ENCODE measurements around the gene DENND10.
"Not testable (repeated sequence)": the region's sequence is repeated elsewhere in the genome, so short reads cannot be mapped to it uniquely, and the experiment has no call there.

Gene DENND10

DNA sequence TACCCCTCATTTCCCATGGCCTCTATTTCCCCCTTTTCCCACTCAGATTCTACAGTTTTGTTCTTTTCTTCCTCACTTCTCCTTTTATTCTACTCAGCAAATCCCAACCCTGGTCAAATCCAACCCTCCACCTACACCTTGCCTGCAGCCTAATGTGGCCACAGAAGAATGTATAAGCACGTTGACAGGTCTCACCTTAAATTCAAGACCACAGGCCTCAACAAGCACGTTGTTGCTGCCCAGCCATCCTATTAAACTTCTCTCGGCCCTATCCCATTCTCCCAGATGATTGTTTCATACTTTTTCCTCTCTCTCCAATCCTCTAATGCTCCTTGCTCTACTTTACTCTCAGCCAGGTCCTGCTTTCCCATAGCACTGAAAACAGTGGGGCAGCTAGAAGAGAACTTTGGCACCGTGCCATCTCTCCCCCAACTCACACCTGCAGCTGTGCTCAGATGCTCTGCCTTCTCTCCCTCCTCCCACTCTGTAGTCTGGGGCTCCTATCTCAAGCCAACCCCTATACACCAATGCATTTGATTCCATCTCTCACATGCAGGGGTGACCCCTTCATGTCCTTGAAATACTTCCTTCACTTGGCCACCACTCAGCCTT lies 16.5 kb upstream of the DENND10 start:
- H3K9me3 Mint-ChIP-seq (ENCODE audit: low read depth) = no peaks in the 10 kb centered on the region
- no peaks in the 10 kb centered on the region for H3K36me3 Mint-ChIP-seq
- peaks cover 24% of the 10 kb centered on the region for H3K4me1 Mint-ChIP-seq (ENCODE audit: low read depth)
- no peaks in the 10 kb centered on the region for H3K27me3 Mint-ChIP-seq
- no peak overlapping the region for H3K27ac Mint-ChIP-seq
- no peak overlapping the region for H3K4me3 Mint-ChIP-seq

DNA sequence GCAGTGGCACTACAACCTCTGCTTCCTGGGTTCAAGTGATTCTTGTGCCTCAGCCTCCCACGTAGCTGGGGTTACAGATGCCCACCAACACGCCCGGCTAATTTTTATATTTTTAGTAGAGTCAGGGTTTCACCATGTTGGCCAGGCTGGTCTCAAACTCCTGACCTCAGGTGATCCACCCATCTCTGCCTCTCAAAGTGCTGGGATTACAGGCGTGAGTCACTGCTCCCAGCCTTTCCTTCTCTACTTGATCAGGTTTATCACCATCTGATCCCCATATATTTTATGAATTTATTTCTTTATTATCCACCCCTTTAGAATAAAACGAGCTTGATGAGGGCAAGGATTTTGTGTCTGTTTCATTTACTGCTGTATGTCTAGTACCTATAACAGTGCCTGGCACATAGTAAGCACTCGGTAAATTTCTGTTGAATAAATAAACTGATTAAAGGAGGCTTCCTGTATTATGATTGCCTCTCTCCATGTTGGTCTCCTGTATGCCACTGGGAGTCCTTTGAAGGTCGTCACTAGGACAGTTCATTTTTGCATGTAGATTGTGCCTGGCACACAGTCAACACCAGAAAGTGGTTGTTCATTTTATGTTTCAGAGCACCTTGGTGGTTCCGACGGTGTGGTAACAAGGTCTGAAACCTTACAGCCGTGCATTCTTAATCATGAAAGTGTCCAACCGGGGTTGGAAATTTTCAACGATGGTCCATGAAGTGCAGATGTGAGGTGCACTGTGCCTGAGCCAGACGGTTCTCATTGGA lies 13.7 kb upstream of the DENND10 start:
- H3K9me3 Mint-ChIP-seq (ENCODE audit: low read depth) = no peaks in the 10 kb centered on the region
- peaks cover 20% of the 10 kb centered on the region for H3K4me1 Mint-ChIP-seq (ENCODE audit: low read depth)
- H3K27me3 Mint-ChIP-seq = no peaks in the 10 kb centered on the region
- H3K36me3 Mint-ChIP-seq = no peaks in the 10 kb centered on the region
- H3K27ac Mint-ChIP-seq = peak overlapping the region; percentile 41
- H3K4me3 Mint-ChIP-seq = no peak overlapping the region

- Mint-ChIP-seq H3K4me1 (ENCODE audit: low read depth) (peaks cover 23% of the 10 kb centered on the region), H3K36me3 (no peaks in the 10 kb centered on the region), H3K9me3 (ENCODE audit: low read depth) (no peaks in the 10 kb centered on the region), H3K4me3 (peak overlapping the region; percentile 13), H3K27ac (peak overlapping the region; percentile 54), H3K27me3 (no peaks in the 10 kb centered on the region)
Measured at GRCh38 chr10:119090968-119091367, 12.9 kb upstream of the DENND10 start.

DNA sequence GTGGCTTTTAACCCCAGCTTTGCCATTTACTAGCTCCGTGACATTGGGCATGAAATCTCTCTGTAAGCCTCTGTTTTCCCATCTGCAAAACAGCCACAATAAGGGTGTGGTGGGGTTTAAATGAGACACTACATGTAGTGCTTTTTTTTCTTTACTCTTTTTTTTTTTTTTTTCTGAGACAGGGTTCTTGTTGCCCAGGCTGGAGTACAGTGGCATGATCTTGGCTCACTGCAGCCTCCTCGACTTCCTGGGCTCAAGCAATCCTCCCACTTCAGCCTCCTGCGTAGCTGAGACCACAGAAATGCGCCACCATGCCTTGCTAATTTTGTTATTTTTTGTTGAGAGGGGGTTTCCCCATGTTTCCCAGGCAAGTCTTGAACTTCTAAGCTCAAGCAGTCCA lies 8.3 kb upstream of the DENND10 start:
- Mint-ChIP-seq H3K27me3 (no peaks in the 10 kb centered on the region), H3K27ac (no peak overlapping the region), H3K9me3 (ENCODE audit: low read depth) (no peaks in the 10 kb centered on the region), H3K4me1 (ENCODE audit: low read depth) (peaks cover 17% of the 10 kb centered on the region), H3K36me3 (no peaks in the 10 kb centered on the region), H3K4me3 (no peak overlapping the region)

DNA sequence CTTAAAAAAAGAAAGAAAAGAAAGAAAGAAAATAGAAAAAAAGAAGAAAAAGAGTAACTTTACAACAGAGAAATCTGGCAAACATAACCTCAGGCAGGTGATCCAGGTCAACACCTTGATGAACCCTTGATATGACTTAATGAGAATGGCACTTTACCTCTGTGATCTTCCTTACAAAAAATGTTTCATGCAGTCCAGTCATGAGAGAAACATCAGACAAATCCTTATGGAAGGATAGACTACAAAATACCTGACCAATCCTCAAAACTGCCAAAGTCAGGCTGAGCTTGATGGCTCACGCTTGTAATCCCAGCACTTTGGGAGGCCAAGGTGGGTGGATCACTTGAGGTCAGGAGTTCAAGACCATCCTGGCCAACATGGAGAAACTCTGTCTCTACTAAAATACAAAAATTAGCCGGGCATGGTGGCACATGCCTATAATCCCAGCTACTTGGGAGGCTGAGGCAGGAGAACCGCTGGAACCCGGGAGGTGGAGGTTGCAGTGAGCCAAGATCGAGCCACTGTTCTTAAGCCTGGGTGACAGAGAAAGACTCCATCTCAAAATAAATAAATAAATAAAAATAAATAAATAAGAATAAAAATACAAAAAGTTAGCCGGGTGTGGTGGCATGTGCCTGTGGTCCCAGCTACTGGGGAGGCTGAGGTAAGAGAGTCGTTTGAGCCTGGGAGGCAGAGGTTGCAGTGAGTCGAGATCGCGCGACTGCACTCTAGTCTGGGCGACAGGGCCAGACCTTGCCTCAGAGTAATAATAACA lies 7.1 kb upstream of the DENND10 start:
- not testable (repeated sequence) for H3K27me3 Mint-ChIP-seq; H3K36me3 Mint-ChIP-seq; H3K27ac Mint-ChIP-seq; H3K4me3 Mint-ChIP-seq; H3K9me3 Mint-ChIP-seq (ENCODE audit: low read depth)
- H3K4me1 Mint-ChIP-seq (ENCODE audit: low read depth) = peaks cover 11% of the 10 kb centered on the region

GRCh38 chr10:119098576-119098975 lies 5.3 kb upstream of the DENND10 start:
- Mint-ChIP-seq H3K4me1 (ENCODE audit: low read depth) (peaks cover 8% of the 10 kb centered on the region), H3K27ac (no peak overlapping the region), H3K4me3 (no peak overlapping the region), H3K9me3 (ENCODE audit: low read depth) (no peaks in the 10 kb centered on the region), H3K36me3 (no peaks in the 10 kb centered on the region), H3K27me3 (no peaks in the 10 kb centered on the region)

GRCh38 chr10:119100434-119101238 lies 3.3 kb upstream of the DENND10 start:
- H3K9me3 Mint-ChIP-seq (ENCODE audit: low read depth) = no peaks in the 10 kb centered on the region
- peaks cover 14% of the 10 kb centered on the region for H3K4me1 Mint-ChIP-seq (ENCODE audit: low read depth)
- no peaks in the 10 kb centered on the region for H3K27me3 Mint-ChIP-seq
- H3K36me3 Mint-ChIP-seq = no peaks in the 10 kb centered on the region
- no peak overlapping the region for H3K4me3 Mint-ChIP-seq
- H3K27ac Mint-ChIP-seq = no peak overlapping the region

DNA sequence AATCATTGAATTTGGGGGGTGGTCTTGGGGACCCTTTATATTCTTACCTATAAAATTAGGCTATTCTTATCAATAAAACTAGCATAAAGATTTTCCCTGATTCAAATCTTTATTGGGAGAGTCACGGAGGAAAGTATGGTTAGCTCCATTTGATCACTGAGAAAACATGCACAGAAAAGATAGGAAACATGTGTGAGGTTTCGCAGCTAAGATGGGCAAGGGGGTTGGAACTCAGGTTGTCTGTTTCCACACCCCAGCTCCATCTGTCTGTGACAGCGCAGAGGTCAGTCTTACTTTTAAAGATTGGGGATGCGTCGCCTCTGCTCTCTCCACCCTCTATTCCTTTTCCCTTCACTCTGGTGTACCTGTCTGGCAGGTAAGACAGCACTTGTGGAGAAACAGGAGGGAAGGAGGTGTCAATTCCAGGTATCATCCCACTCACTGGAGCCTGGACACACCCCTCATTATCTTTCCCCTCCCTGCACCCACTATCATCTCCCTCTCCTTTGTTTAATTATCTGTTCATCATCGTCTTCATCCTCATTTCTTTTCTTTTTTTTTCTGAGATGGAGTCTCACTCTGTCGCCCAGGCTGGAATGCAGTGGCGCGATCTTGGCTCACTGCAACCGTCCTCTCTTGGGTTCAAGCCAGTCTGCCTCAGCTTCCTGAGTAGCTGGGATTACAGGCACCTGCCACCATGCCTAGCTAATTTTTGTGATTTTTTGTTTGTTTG lies 2.4 kb upstream of the DENND10 start:
- no peaks in the 10 kb centered on the region for H3K36me3 Mint-ChIP-seq
- no peaks in the 10 kb centered on the region for H3K27me3 Mint-ChIP-seq
- no peaks in the 10 kb centered on the region for H3K9me3 Mint-ChIP-seq (ENCODE audit: low read depth)
- peaks cover 9% of the 10 kb centered on the region for H3K4me1 Mint-ChIP-seq (ENCODE audit: low read depth)
- peak overlapping the region; percentile 58 for H3K27ac Mint-ChIP-seq
- no peak overlapping the region for H3K4me3 Mint-ChIP-seq

GRCh38 chr10:119103241-119103902 lies 541 bp upstream of the DENND10 start:
- H3K9me3 Mint-ChIP-seq (ENCODE audit: low read depth) = no peaks in the 10 kb centered on the region
- H3K4me3 Mint-ChIP-seq = peak overlapping the region; percentile 87
- no peaks in the 10 kb centered on the region for H3K27me3 Mint-ChIP-seq
- H3K36me3 Mint-ChIP-seq = peaks cover 5% of the 10 kb centered on the region
- H3K4me1 Mint-ChIP-seq (ENCODE audit: low read depth) = peaks cover 9% of the 10 kb centered on the region
- no peak overlapping the region for H3K27ac Mint-ChIP-seq

DNA sequence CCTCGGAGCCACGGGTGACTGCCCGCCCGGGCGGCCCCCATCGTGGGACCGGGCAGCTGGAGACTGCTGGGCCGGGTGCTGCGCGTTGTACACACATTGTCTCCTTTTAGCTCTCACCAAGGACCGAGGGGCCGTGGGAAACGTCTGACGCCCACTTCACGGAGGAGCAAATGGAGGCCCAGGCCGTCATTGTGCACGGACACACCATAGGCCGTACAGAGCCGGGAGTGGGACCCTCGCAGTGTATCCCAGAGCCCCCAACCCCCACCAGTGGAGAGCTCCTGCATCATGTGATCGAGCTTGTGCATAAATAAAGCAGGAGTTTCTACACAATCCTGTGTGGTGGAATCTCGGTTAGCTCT lies 722 bp downstream of the DENND10 start:
- H3K4me1 Mint-ChIP-seq (ENCODE audit: low read depth) = peaks cover 9% of the 10 kb centered on the region
- H3K27me3 Mint-ChIP-seq = no peaks in the 10 kb centered on the region
- H3K36me3 Mint-ChIP-seq = peaks cover 5% of the 10 kb centered on the region
- no peaks in the 10 kb centered on the region for H3K9me3 Mint-ChIP-seq (ENCODE audit: low read depth)
- H3K4me3 Mint-ChIP-seq = peak overlapping the region; percentile 78
- no peak overlapping the region for H3K27ac Mint-ChIP-seq

DNA sequence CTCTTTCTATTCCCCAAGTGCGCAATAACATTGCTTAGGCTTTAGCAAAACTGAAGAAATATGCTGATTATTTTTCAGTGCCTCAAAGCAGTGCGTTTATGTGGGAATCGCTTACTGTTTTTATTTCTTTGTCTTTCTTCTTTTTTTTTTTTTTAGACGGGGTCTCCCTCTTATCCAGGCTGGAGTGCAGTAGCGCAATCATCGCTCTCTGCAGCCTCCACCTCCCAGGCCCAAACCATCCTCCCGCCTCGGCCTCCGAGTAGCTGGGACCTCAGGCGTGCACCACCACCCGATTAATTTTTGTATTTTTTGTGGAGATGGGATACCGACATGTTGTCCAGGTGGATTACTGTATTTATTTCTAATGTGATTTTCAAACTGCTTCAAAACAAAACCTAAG lies 1.2 kb downstream of the DENND10 start:
- Mint-ChIP-seq H3K27me3 (no peaks in the 10 kb centered on the region), H3K4me1 (ENCODE audit: low read depth) (peaks cover 9% of the 10 kb centered on the region), H3K9me3 (ENCODE audit: low read depth) (no peaks in the 10 kb centered on the region), H3K4me3 (peak overlapping the region; percentile 78), H3K36me3 (peaks cover 5% of the 10 kb centered on the region), H3K27ac (no peak overlapping the region)

DNA sequence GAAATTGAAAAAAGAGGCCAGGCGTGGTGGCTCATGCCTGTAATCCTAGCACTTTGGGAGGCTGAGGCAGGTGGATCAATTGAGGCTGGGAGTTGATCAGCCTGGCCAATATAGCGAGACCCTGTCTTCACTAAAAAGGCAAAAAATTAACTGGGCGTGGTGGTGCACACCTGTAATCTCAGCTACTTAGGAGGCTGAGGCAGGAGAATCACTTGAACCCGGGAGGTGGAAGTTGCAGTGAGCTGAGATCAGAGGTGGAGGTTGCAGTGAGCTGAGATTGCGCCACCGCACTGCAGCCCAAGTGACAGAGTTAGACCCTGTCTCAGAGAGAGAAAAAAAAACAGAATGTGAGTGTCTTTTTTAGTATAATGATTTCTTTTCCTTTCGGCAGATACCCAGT lies 2.0 kb downstream of the DENND10 start:
- H3K4me3 Mint-ChIP-seq; H3K4me1 Mint-ChIP-seq (ENCODE audit: low read depth); H3K36me3 Mint-ChIP-seq; H3K27ac Mint-ChIP-seq; H3K9me3 Mint-ChIP-seq (ENCODE audit: low read depth); H3K27me3 Mint-ChIP-seq: not testable (repeated sequence)

GRCh38 chr10:119107106-119107505 lies 3.2 kb downstream of the DENND10 start:
- not testable (repeated sequence) for H3K9me3 Mint-ChIP-seq (ENCODE audit: low read depth); H3K36me3 Mint-ChIP-seq; H3K27ac Mint-ChIP-seq; H3K27me3 Mint-ChIP-seq; H3K4me1 Mint-ChIP-seq (ENCODE audit: low read depth); H3K4me3 Mint-ChIP-seq

DNA sequence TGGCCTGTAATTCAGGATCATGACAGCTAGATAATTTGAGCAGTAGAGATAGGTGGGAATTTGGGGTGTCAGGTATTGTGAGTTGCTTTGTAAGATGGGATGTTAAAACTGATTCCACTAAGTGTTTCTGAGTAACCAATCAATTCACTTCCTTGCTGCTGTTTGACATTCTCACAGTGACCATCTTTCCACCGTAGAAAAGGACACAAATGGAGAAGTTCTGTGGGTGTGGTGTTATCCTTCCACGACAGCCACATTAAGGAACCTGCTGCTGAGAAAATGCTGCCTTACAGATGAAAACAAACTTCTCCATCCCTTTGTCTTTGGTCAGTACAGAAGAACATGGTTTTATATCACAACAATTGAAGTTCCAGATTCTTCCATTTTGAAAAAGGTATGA lies 3.9 kb downstream of the DENND10 start:
- not testable (repeated sequence) for H3K4me3 Mint-ChIP-seq; H3K4me1 Mint-ChIP-seq (ENCODE audit: low read depth); H3K36me3 Mint-ChIP-seq; H3K27ac Mint-ChIP-seq; H3K27me3 Mint-ChIP-seq; H3K9me3 Mint-ChIP-seq (ENCODE audit: low read depth)
